Stimulated activated CD8-positive, alpha-beta memory T cell treated with anti-CD3 and anti-CD28 coated beads, Interleukin-7, amount 100 ng/mL, for 4 hours (primary cell): ENCODE results near the gene SCGB1D4.
"Not testable (repeated sequence)": the region's sequence is repeated elsewhere in the genome, so short reads cannot be mapped to it uniquely, and the experiment has no call there.

Source experiments
- DNase-seq, 2 donors: peaks; one replicate each; pipeline ENCODE4 v3.0.0-alpha.2; 2020; ENCODE audit warnings: low read depth in 2 of 2

The SCGB1D4 gene

GRCh38 chr11:62298975-62299374, at the start of gene SCGB1D4:
TSS of gene SCGB1D4 (minus strand) at chr11:62299075. CDS start at chr11:62299010, 65 bp downstream.
- DNase-seq: no peak

GRCh38 chr11:62345861-62346260, 47.0 kb upstream of the SCGB1D4 start:
- DNase-seq: no peak

- DNase-seq: no peak
Observed at GRCh38 chr11:62344210-62344609, 45.3 kb upstream of the SCGB1D4 start.

GRCh38 chr11:62343646-62344190, 44.8 kb upstream of the SCGB1D4 start:
- DNase-seq: not testable (repeated sequence)

GRCh38 chr11:62341588-62341987, 42.7 kb upstream of the SCGB1D4 start:
- DNase-seq: no peak

- peak; percentile 20 to 43 for DNase-seq
Observed at GRCh38 chr11:62340269-62340901, 41.5 kb upstream of the SCGB1D4 start.

- no peak for DNase-seq
Observed at GRCh38 chr11:62338218-62338617, 39.3 kb upstream of the SCGB1D4 start.

GRCh38 chr11:62337303-62338181, 38.7 kb upstream of the SCGB1D4 start, which contains the start of gene ASRGL1:
TSS of gene ASRGL1 (plus strand) at chr11:62337448. CDS start at chr11:62337978, 530 bp downstream.
- DNase-seq: peak; percentile 58 to 71

GRCh38 chr11:62336949-62337302, 38.1 kb upstream of the SCGB1D4 start:
- DNase-seq: not testable (repeated sequence)

GRCh38 chr11:62333768-62334167, 34.9 kb upstream of the SCGB1D4 start:
- DNase-seq: no peak

GRCh38 chr11:62331264-62331663, 32.4 kb upstream of the SCGB1D4 start:
- not testable (repeated sequence) for DNase-seq

GRCh38 chr11:62327541-62327940, 28.7 kb upstream of the SCGB1D4 start:
- not testable (repeated sequence) for DNase-seq

GRCh38 chr11:62326719-62327118, 27.8 kb upstream of the SCGB1D4 start:
- DNase-seq: not testable (repeated sequence)

- not testable (repeated sequence) for DNase-seq
Observed at GRCh38 chr11:62325781-62326180, 26.9 kb upstream of the SCGB1D4 start.

- DNase-seq: peak; percentile 14 to 20
Observed at GRCh38 chr11:62324731-62325556, 26.1 kb upstream of the SCGB1D4 start.

GRCh38 chr11:62322524-62322923, 23.6 kb upstream of the SCGB1D4 start:
- no peak for DNase-seq

- no peak for DNase-seq
Observed at GRCh38 chr11:62315431-62315830, 16.6 kb upstream of the SCGB1D4 start.

GRCh38 chr11:62309991-62310390, 11.1 kb upstream of the SCGB1D4 start:
- DNase-seq: no peak

- DNase-seq: no peak
Observed at GRCh38 chr11:62307950-62308349, 9.1 kb upstream of the SCGB1D4 start.

GRCh38 chr11:62306227-62306626, 7.4 kb upstream of the SCGB1D4 start:
- DNase-seq: no peak

GRCh38 chr11:62295504-62295903, 3.4 kb downstream of the SCGB1D4 start:
- no peak for DNase-seq

GRCh38 chr11:62280452-62280851, 18.4 kb downstream of the SCGB1D4 start:
- DNase-seq: no peak
